Measurements from ENCODE around the gene SLC26A4.

DNA sequence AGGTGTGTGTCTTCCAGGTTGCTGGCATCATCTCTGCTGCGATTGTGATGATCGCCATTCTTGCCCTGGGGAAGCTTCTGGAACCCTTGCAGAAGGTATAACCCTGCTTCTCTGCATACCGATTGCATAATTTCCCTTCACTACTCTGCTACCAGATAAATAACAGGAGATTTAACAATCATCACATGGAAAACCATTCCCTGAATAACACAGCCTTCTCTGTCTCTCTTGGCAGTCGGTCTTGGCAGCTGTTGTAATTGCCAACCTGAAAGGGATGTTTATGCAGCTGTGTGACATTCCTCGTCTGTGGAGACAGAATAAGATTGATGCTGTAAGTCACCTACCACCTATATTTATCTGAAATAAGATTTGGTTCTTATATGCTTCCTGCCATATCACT lies 33.8 kb downstream of the SLC26A4 start:
- TF ChIP-seq, protein P1, sequence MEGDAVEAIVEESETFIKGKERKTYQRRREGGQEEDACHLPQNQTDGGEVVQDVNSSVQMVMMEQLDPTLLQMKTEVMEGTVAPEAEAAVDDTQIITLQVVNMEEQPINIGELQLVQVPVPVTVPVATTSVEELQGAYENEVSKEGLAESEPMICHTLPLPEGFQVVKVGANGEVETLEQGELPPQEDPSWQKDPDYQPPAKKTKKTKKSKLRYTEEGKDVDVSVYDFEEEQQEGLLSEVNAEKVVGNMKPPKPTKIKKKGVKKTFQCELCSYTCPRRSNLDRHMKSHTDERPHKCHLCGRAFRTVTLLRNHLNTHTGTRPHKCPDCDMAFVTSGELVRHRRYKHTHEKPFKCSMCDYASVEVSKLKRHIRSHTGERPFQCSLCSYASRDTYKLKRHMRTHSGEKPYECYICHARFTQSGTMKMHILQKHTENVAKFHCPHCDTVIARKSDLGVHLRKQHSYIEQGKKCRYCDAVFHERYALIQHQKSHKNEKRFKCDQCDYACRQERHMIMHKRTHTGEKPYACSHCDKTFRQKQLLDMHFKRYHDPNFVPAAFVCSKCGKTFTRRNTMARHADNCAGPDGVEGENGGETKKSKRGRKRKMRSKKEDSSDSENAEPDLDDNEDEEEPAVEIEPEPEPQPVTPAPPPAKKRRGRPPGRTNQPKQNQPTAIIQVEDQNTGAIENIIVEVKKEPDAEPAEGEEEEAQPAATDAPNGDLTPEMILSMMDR (IDR thresholded peaks at IDR 0.05) = no peak
- TF ChIP-seq POLR2A (IDR thresholded peaks at IDR 0.05) = no peak
